Fibroblast of mammary gland (primary cell): ENCODE measurements around the gene FNTB.

Source experiments
- DNase-seq: peaks from one replicate; pipeline ENCODE4 v3.0.0-alpha.2; 2010; ENCODE audit warnings: low read depth
- H3K4me3 ChIP-seq: 2 replicates; pipeline ENCODE4 v1.5.1; 2011; ENCODE audit warnings: low read depth, mild to moderate bottlenecking, low read length, moderate library complexity; ENCODE audit not compliant: control insufficient read depth
- TF ChIP-seq, protein P1 (sequence below): conservative IDR thresholded peaks from 2 replicates; pipeline ENCODE4 v1.5.1; 2011; ENCODE audit warnings: low read depth, low read length, inconsistent platforms; ENCODE audit not compliant: control insufficient read depth, insufficient read depth

Gene FNTB

DNA sequence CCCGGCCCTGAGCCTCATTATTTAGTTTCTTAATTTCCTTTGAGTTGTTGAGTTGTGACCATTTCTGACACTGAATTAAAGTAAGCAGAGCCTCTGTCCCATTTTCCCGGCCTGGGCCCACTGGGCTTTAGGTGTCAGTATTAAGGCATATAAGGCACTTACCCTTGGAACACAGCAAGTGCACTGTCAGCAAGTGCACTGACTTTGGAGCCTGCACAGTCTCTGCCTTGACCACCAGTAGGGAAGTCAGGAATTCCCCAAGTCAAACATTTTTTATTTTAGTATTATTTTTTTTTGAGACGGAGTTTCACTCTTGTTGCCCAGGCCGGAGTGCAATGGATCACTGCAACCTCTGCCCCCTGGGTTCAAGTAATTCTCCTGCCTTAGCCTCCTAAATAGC lies 59.0 kb downstream of the FNTB start:
- TF ChIP-seq, protein P1, sequence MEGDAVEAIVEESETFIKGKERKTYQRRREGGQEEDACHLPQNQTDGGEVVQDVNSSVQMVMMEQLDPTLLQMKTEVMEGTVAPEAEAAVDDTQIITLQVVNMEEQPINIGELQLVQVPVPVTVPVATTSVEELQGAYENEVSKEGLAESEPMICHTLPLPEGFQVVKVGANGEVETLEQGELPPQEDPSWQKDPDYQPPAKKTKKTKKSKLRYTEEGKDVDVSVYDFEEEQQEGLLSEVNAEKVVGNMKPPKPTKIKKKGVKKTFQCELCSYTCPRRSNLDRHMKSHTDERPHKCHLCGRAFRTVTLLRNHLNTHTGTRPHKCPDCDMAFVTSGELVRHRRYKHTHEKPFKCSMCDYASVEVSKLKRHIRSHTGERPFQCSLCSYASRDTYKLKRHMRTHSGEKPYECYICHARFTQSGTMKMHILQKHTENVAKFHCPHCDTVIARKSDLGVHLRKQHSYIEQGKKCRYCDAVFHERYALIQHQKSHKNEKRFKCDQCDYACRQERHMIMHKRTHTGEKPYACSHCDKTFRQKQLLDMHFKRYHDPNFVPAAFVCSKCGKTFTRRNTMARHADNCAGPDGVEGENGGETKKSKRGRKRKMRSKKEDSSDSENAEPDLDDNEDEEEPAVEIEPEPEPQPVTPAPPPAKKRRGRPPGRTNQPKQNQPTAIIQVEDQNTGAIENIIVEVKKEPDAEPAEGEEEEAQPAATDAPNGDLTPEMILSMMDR = no peak
- no peak for DNase-seq
- no peak overlapping the region for H3K4me3 ChIP-seq

DNA sequence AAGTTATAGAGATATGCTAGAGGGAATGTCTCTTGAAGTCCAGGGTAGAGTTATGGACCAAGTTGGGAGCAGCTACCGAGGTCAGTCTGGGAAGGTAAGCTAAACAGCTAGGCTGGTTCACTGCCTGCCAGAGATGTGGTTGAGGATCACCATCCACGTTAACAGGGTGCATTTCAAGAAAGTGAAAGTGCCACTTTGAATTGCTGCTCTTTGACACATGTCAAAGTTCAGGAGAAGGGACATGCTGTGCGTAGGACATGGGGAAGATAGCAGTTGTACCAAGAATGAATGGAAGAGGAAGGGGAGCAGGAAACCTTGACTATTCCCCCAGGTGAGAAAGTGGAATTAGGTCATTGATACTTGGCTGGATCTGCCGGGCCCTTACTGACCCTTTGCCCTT lies 66.1 kb downstream of the FNTB start:
- TF ChIP-seq, protein P1 = no peak
- DNase-seq = no peak

DNA sequence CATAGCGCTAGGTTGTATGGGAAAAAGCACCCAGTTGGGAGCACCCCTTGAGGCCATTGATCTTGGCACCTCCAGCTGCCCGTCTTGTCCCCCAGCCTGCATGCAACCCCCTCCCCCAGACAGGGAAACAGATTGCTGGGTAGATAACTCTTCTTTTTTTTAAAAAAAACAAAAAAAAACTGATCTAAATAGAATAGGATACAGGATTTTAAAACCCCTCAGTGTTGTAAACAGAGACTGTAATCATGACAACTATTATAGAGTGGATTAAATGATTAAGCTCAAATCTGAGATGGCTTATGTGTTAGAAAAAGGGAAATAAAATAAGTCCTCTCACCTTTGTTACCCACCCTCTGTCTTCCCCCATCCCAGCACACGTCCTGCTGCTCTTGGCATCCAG lies 66.8 kb downstream of the FNTB start:
- no peak for DNase-seq
- no peak overlapping the region for H3K4me3 ChIP-seq
- TF ChIP-seq, protein P1 = no peak

More for the DNA sequence above, 66.1 kb downstream of the FNTB start:
- no peak overlapping the region for H3K4me3 ChIP-seq

GRCh38 chr14:65054471-65055085 lies 67.9 kb downstream of the FNTB start:
- no peak for DNase-seq
- TF ChIP-seq, protein P1 = no peak
- H3K4me3 ChIP-seq = no peak overlapping the region

GRCh38 chr14:65057695-65058094 lies 71.0 kb downstream of the FNTB start:
- TF ChIP-seq, protein P1 = no peak
- H3K4me3 ChIP-seq = no peak overlapping the region
- no peak for DNase-seq

GRCh38 chr14:65062096-65063075 lies 75.7 kb downstream of the FNTB start:
- TF ChIP-seq, protein P1 = no peak
- no peak overlapping the region for H3K4me3 ChIP-seq
- no peak for DNase-seq
